Adrenal gland (tissue), 12 donors: ENCODE data around the gene SARM1. TPM values are rescaled to one million over a fixed set of nuclear protein-coding genes. Genes with fewer than 3 reads are reported as not detected.
A peak's percentile ranks its signal among the peaks of the same experiment; 100 is the strongest.

Experiments used
- DNase-seq, 7 donors: peaks; one replicate each; pipeline ENCODE4 v3.0.0-alpha.2; 2019 to 2020
- H3K27ac ChIP-seq, 5 donors: fragments of 200-600 bp; sonication (generic) in 4 of 5; 1 replicate in 3 of 5; 2 replicates in 2 of 5; pipeline versions ENCODE4 v1.5.1 to v1.8.0; 2016 to 2020; ENCODE audit warnings: mild to moderate bottlenecking in 1 of 5
- H3K27me3 ChIP-seq: fragments of 200-600 bp; 2 replicates; pipeline ENCODE4 v1.8.0; 2021
- H3K36me3 ChIP-seq, 2 donors: fragments of 200-600 bp; replicated peaks in 1 of 2; 1 replicate in 1 of 2; 2 replicates in 1 of 2; pipeline versions ENCODE4 v1.5.1 to v1.8.0; 2018 to 2022
- H3K4me1 ChIP-seq, 2 donors: fragments of 200-600 bp; replicated peaks in 1 of 2; 1 replicate in 1 of 2; 2 replicates in 1 of 2; pipeline versions ENCODE4 v1.5.1 to v1.8.0; 2018 to 2021
- H3K4me3 ChIP-seq, 4 donors: fragments of 200-600 bp; sonication (generic) in 3 of 4; one replicate each; pipeline ENCODE4 v1.5.1; 2016 to 2018
- H3K9me3 ChIP-seq, 3 donors: fragments of 200-600 bp; sonication (generic) in 1 of 3; replicated peaks in 1 of 3; 1 replicate in 2 of 3; 2 replicates in 1 of 3; pipeline versions ENCODE4 v1.5.1 to v1.8.0; 2016 to 2021
- CTCF ChIP-seq, 6 experiments: fragments of 450-650 bp in 4 of 6; fragments of 200-600 bp in 2 of 6; sonication (generic) in 1 of 6; IDR thresholded peaks; 1 replicate in 5 of 6; 2 replicates in 1 of 6; pipeline versions ENCODE4 v1.5.1 to v1.8.0; 2016 to 2021; ENCODE audit warnings: antibody characterized with exemption in 6 of 6, mild to moderate bottlenecking in 2 of 6, moderate library complexity in 1 of 6
- POLR2A ChIP-seq, 2 donors: fragments of 450-650 bp; IDR thresholded peaks; one replicate each; pipeline ENCODE4 v1.6.1; 2017; ENCODE audit warnings: antibody characterized with exemption in 2 of 2, mild to moderate bottlenecking in 2 of 2, moderate library complexity in 1 of 2
- WGBS, 4 donors: extraction: QIAGEN DNeasy Blood & Tissue Kit in 2 of 4; methylation state at CpG; one replicate each; pipeline versions ENCODE4 v1.1.5 to v1.1.7; 2013 to 2017; 5-methylcytosine and 5-hydroxymethylcytosine counted together
- intact Hi-C, 2 donors: fragments of 100-400 bp; cut with DNase I; formaldehyde crosslinking; loops; one replicate each; pipeline versions ENCODE4 v1.14.1 to v1.15.0; 2022 to 2023
- polyA plus RNA-seq, 3 donors: library from polyadenylated mRNA; stranded (reverse); fragments of 200-250 nt in 2 of 3; fragments of 350-450 nt in 1 of 3; fragmentation: Illumina TruSeq in 1 of 3; extraction: RNeasy Lipid Tissue Mini Kit (QIAGEN cat#74804) in 1 of 3; gene quantifications; one replicate each; pipeline ENCODE4 v1.2.3, GENCODE V29; 2013 to 2014
- total RNA-seq, 9 donors: library from RNA; depleted of rRNA in 4 of 9; stranded (reverse); fragments of >200 nt in 4 of 9; fragments of 120-200 nt in 1 of 9; fragmentation: NEBNext Ultra II Directional in 1 of 9; extraction: Animal tissue kit (Norgen Biotek cat#: 25700) in 1 of 9; gene quantifications; one replicate each; pipeline versions ENCODE4 v1.1.0 to v1.2.4, GENCODE V29; 2013 to 2023
- donor health status: healthy with polysubstance abuse.
- donor health status: Bipolar disorder and iron deficiency.
- donor health status: DM: yes; HTN: yes; CAD: no.
- donor health status: DM: no; HTN: no; CAD: no.
- donor health status: DM: no; HTN: no; CAD: no.
- donor health status: DM: yes; HTN: yes; CAD: no.

SARM1 gene
- total and polyA plus RNA-seq, 12 donors, result 5.8 to 40.0 (median 23.9) TPM

- Histone ChIP-seq H3K4me1 (peaks cover 27 to 44% of the 10 kb centered on the region in 2 donors), H3K9me3 (no peaks in the 10 kb centered on the region), H3K36me3 (peaks cover 0 to 88% of the 10 kb centered on the region in 2 donors), H3K27ac (peak overlapping the region in 1 of 5 donors; percentile 56), H3K27me3 (no peaks in the 10 kb centered on the region), H3K4me3 (no peak overlapping the region)
- 81 to 96% (median 92%) methylated on average over 2 to 9 of the region's 9 CpGs for WGBS, 4 donors
- DNase-seq, result peak in 1 of 7 donors; percentile 53
- intact Hi-C loops, result no loop called here
- TF ChIP-seq POLR2A (IDR thresholded peaks at IDR 0.05), result no peak
- TF ChIP-seq CTCF (IDR thresholded peaks at IDR 0.05), result no peak
These were observed 27.5 kb upstream of the SARM1 start for GRCh38 chr17:28344011-28344410.

GRCh38 chr17:28344435-28344901 is 27.0 kb upstream of the SARM1 start:
- H3K27ac ChIP-seq, result peak overlapping the region in 2 of 5 donors; percentile 56 to 85

GRCh38 chr17:28345419-28346198 is 25.9 kb upstream of the SARM1 start:
- no peak overlapping the region for H3K4me3 ChIP-seq
- intact Hi-C loops, result no loop called here
- H3K27ac ChIP-seq, result peak overlapping the region; percentile 64 to 93 (median 80)
- peak in 6 of 7 donors; percentile 47 to 82 (median 68) for DNase-seq
- H3K27me3 ChIP-seq, result no peaks in the 10 kb centered on the region
- WGBS, 4 donors, result 47 to 53% (median 49%) methylated on average over 7 to 13 of the region's 13 CpGs
- H3K36me3 ChIP-seq, result peaks cover 0 to 88% of the 10 kb centered on the region in 2 donors
- no peak for TF ChIP-seq CTCF (IDR thresholded peaks at IDR 0.05)
- no peak for TF ChIP-seq POLR2A (IDR thresholded peaks at IDR 0.05)
- no peaks in the 10 kb centered on the region for H3K9me3 ChIP-seq
- peaks cover 27 to 38% of the 10 kb centered on the region in 2 donors for H3K4me1 ChIP-seq

More at GRCh38 chr17:28344435-28344901, 27.0 kb upstream of the SARM1 start:
- Histone ChIP-seq H3K4me1 (peaks cover 27 to 43% of the 10 kb centered on the region in 2 donors), H3K27me3 (no peaks in the 10 kb centered on the region), H3K4me3 (no peak overlapping the region), H3K9me3 (no peaks in the 10 kb centered on the region), H3K36me3 (peaks cover 0 to 88% of the 10 kb centered on the region in 2 donors)
- WGBS, 4 donors, result 91 to 98% (median 93%) methylated on average over 16 to 19 of the region's 19 CpGs
- DNase-seq, result peak in 1 of 7 donors; percentile 56
- no peak for TF ChIP-seq CTCF (IDR thresholded peaks at IDR 0.05)
- intact Hi-C loops, result no loop called here

- WGBS, 4 donors, result 34 to 45% (median 41%) methylated on average over 2 of the region's 2 CpGs
- TF ChIP-seq CTCF (IDR thresholded peaks at IDR 0.05) (no peak), POLR2A (IDR thresholded peaks at IDR 0.05) (no peak)
- DNase-seq, result no peak
- no peaks in the 10 kb centered on the region for H3K27me3 ChIP-seq
- H3K27ac ChIP-seq, result peak overlapping the region; percentile 64 to 93 (median 80)
- intact Hi-C loops, result no loop called here
- peaks cover 0 to 88% of the 10 kb centered on the region in 2 donors for H3K36me3 ChIP-seq
- H3K4me3 ChIP-seq, result no peak overlapping the region
- H3K4me1 ChIP-seq, result peaks cover 27 to 38% of the 10 kb centered on the region in 2 donors
- H3K9me3 ChIP-seq, result no peaks in the 10 kb centered on the region
These were observed 25.3 kb upstream of the SARM1 start for GRCh38 chr17:28346199-28346580.
